GM18519 (cell line): ENCODE results near the gene PEX26.
"Not testable (repeated sequence)": the region's sequence is repeated elsewhere in the genome, so short reads cannot be mapped to it uniquely, and the experiment has no call there.

Source experiments
- ATAC-seq: cut with Tn5 transposase; IDR thresholded peaks from one replicate; pipeline ENCODE4 v1.9.1; 2021; ENCODE audit warnings: mild to moderate bottlenecking, moderate library complexity; ENCODE audit not compliant: unreplicated experiment, low FRiP score

PEX26 gene

GRCh38 chr22:18056161-18056666 lies 21.6 kb upstream of the PEX26 start:
- no peak for ATAC-seq

GRCh38 chr22:18056807-18057474 lies 20.8 kb upstream of the PEX26 start:
- ATAC-seq = peak; percentile 41

- ATAC-seq = peak; percentile 52
Observed at GRCh38 chr22:18057568-18058209, 20.1 kb upstream of the PEX26 start.

- no peak for ATAC-seq
Observed at GRCh38 chr22:18058371-18059093, 19.3 kb upstream of the PEX26 start.

GRCh38 chr22:18059094-18059417 lies 18.7 kb upstream of the PEX26 start:
- ATAC-seq = no peak

GRCh38 chr22:18059473-18059872 lies 18.3 kb upstream of the PEX26 start:
- no peak for ATAC-seq

- ATAC-seq = no peak
Observed at GRCh38 chr22:18059991-18060390, 17.8 kb upstream of the PEX26 start.

- ATAC-seq = no peak
Observed at GRCh38 chr22:18060646-18061620, 16.9 kb upstream of the PEX26 start.

GRCh38 chr22:18062421-18062820 lies 15.4 kb upstream of the PEX26 start:
- ATAC-seq = no peak

- ATAC-seq = no peak
Observed at GRCh38 chr22:18063306-18063705, 14.5 kb upstream of the PEX26 start.

GRCh38 chr22:18063715-18064114 lies 14.1 kb upstream of the PEX26 start:
- not testable (repeated sequence) for ATAC-seq

- ATAC-seq = no peak
Observed at GRCh38 chr22:18064636-18065035, 13.2 kb upstream of the PEX26 start.

GRCh38 chr22:18065256-18065655 lies 12.5 kb upstream of the PEX26 start:
- ATAC-seq = no peak

GRCh38 chr22:18066181-18066859 lies 11.5 kb upstream of the PEX26 start:
- ATAC-seq = no peak

- no peak for ATAC-seq
Observed at GRCh38 chr22:18067121-18067520, 10.7 kb upstream of the PEX26 start.

GRCh38 chr22:18067548-18068341 lies 10.0 kb upstream of the PEX26 start:
- no peak for ATAC-seq

- ATAC-seq = no peak
Observed at GRCh38 chr22:18068381-18068988, 9.3 kb upstream of the PEX26 start.

- ATAC-seq = no peak
Observed at GRCh38 chr22:18069041-18069440, 8.7 kb upstream of the PEX26 start.

GRCh38 chr22:18070041-18070440 lies 7.7 kb upstream of the PEX26 start:
- ATAC-seq = no peak
